COLO668 (cell line): ENCODE data around the gene CPLX1.
"Not testable (repeated sequence)": the region's sequence is repeated elsewhere in the genome, so short reads cannot be mapped to it uniquely, and the experiment has no call there.

Source experiments
- DNase-seq: peaks from one replicate; lab custom pipeline; 2025; ENCODE audit not compliant: unreplicated experiment; lab: John Stamatoyannopoulos, UW

Gene CPLX1

GRCh38 chr4:780255-780654 is 45.7 kb downstream of the CPLX1 start:
- not testable (repeated sequence) for DNase-seq

GRCh38 chr4:779555-779954 is 46.4 kb downstream of the CPLX1 start:
- no peak for DNase-seq

- no peak for DNase-seq
Measured at GRCh38 chr4:777520-778262, 48.2 kb downstream of the CPLX1 start.

GRCh38 chr4:776743-777441 is 49.0 kb downstream of the CPLX1 start:
- no peak for DNase-seq

GRCh38 chr4:775485-775884 is 50.4 kb downstream of the CPLX1 start:
- not testable (repeated sequence) for DNase-seq

- not testable (repeated sequence) for DNase-seq
Measured at GRCh38 chr4:774419-775092, 51.4 kb downstream of the CPLX1 start.

GRCh38 chr4:773214-773613 is 52.7 kb downstream of the CPLX1 start:
- DNase-seq: no peak

GRCh38 chr4:772776-773175 is 53.2 kb downstream of the CPLX1 start:
- no peak for DNase-seq

- DNase-seq: no peak
Measured at GRCh38 chr4:772118-772517, 53.8 kb downstream of the CPLX1 start.

- no peak for DNase-seq
Measured at GRCh38 chr4:771464-771863, 54.5 kb downstream of the CPLX1 start.

- no peak for DNase-seq
Measured at GRCh38 chr4:770022-770421, 55.9 kb downstream of the CPLX1 start.

GRCh38 chr4:769511-769910 is 56.4 kb downstream of the CPLX1 start:
- DNase-seq: no peak

- no peak for DNase-seq
Measured at GRCh38 chr4:768995-769394, 56.9 kb downstream of the CPLX1 start.

- no peak for DNase-seq
Measured at GRCh38 chr4:768076-768475, 57.9 kb downstream of the CPLX1 start.

- DNase-seq: no peak
Measured at GRCh38 chr4:766559-767283, 59.2 kb downstream of the CPLX1 start.

- DNase-seq: no peak
Measured at GRCh38 chr4:766152-766515, 59.8 kb downstream of the CPLX1 start.

- no peak for DNase-seq
Measured at GRCh38 chr4:764405-765169, 61.3 kb downstream of the CPLX1 start.

- DNase-seq: no peak
Measured at GRCh38 chr4:763922-764321, 62.0 kb downstream of the CPLX1 start.

GRCh38 chr4:763191-763810 is 62.6 kb downstream of the CPLX1 start:
- no peak for DNase-seq
